UCSD-AML1 (cell line): Measurements from ENCODE around the gene PCBP3.
"Not testable (repeated sequence)": the region's sequence is repeated elsewhere in the genome, so short reads cannot be mapped to it uniquely, and the experiment has no call there.

Source experiments
- DNase-seq: peaks from one replicate; lab custom pipeline; 2025; ENCODE audit not compliant: unreplicated experiment; lab: John Stamatoyannopoulos, UW

PCBP3 gene

GRCh38 chr21:45974073-45975019 lies 330.8 kb downstream of the PCBP3 start:
- peak; percentile 55 for DNase-seq

GRCh38 chr21:45975020-45975666 lies 331.6 kb downstream of the PCBP3 start:
- DNase-seq = no peak

GRCh38 chr21:45975667-45976409 lies 332.3 kb downstream of the PCBP3 start:
- not testable (repeated sequence) for DNase-seq

- no peak for DNase-seq
Measured at GRCh38 chr21:45976701-45977311, 333.3 kb downstream of the PCBP3 start.

- no peak for DNase-seq
Measured at GRCh38 chr21:45977396-45977795, 333.9 kb downstream of the PCBP3 start.

- no peak for DNase-seq
Measured at GRCh38 chr21:45979141-45979631, 335.7 kb downstream of the PCBP3 start.

- no peak for DNase-seq
Measured at GRCh38 chr21:45979651-45980050, 336.1 kb downstream of the PCBP3 start.

GRCh38 chr21:45980271-45980670 lies 336.7 kb downstream of the PCBP3 start:
- DNase-seq = no peak

- no peak for DNase-seq
Measured at GRCh38 chr21:45980697-45981096, 337.2 kb downstream of the PCBP3 start.

GRCh38 chr21:45981151-45982091 lies 337.9 kb downstream of the PCBP3 start, which contains the start of gene COL6A1:
Gene COL6A1, plus strand, starts transcription at chr21:45981770. Its CDS starts 81 bp downstream, at chr21:45981851.
- DNase-seq = peak; percentile 65

- no peak for DNase-seq
Measured at GRCh38 chr21:45982092-45982757, 338.7 kb downstream of the PCBP3 start.

- DNase-seq = no peak
Measured at GRCh38 chr21:45982758-45983648, 339.5 kb downstream of the PCBP3 start.

GRCh38 chr21:45983649-45983965 lies 340.1 kb downstream of the PCBP3 start:
- no peak for DNase-seq

- no peak for DNase-seq
Measured at GRCh38 chr21:45983981-45984551, 340.5 kb downstream of the PCBP3 start.

GRCh38 chr21:45984584-45985095 lies 341.1 kb downstream of the PCBP3 start:
- DNase-seq = no peak

- no peak for DNase-seq
Measured at GRCh38 chr21:45985471-45986315, 342.2 kb downstream of the PCBP3 start.
